HG03575 (cell line): ENCODE results near the gene HPS6.

ENCODE experiments used
- ATAC-seq: cut with Tn5 transposase; IDR thresholded peaks from one replicate; pipeline ENCODE4 v1.9.1; 2021; ENCODE audit not compliant: unreplicated experiment, insufficient number of reproducible peaks, low FRiP score; ENCODE audit errors: extremely low read depth

Gene HPS6

DNA sequence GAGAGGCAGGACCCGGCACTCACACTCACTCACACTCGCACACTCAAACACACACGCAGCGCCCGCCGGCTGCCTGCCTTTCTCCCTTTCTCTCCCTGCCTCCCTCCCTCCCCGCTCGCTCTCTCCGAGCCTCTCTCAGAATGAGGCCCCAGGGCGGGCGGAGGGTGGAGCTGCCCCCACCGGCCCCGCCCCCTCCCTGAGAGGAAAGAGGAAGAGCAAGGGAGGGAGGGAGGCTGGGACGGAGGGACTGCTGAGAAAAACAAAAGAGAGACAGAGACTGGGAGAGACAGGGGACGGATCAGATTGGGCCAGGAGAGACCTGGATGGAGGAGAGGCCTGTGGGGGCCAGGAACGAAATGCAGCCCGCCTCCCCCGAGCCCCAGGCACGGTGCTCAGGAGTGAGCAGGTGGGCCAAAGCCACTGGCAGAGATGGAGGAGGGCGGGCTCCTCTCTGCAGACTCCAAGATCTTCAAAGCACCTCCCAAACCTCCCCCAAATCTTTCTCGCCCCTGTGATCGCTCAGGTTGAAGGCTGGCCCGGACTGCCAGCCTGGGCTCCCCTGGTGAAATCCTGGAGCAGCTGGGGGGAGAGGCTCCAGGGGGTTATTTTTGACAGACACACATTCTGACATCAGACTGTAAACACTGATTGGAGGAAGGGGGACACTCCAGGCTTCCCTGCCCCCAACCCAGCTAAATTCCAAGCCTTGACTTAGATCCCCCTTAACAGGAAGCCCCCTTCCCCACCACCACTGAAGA, 49.9 kb downstream of the HPS6 start:
- no peak for ATAC-seq

DNA sequence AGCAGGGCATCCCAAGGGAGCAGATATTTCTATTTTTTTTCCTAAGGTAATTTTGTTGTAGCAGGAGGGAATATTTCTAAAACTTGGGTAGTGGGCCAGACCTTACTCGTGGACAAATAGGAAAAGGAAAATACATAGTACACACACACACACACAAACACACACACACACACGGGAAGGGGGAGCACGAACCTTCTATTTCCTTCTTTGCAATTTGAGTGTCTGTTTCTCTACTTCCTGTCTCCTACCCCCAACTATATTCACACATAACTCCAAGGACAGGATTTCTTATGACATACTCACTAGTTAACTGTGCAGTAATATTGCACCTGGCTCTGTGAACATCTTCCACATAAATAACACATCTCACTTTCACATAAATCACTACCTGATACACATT, 50.6 kb downstream of the HPS6 start:
- ATAC-seq: no peak

DNA sequence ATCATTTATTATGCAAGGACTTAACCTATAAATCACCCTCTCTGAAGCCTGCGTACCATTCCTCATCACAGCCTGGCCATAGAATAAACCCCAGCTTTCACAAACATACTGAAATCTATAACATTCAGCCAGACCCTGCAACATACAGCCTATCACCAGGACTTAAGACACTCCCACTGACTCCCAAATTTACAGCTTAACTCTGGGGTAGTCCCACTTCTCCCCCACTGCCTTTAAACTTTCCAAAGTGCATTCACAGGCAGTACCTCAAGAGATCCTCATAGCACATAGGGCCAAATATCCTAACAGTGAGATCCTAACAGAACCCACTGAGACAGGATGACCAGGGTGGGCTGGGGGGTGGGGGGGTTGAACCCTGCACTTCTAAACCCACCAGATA, 51.5 kb downstream of the HPS6 start:
- no peak for ATAC-seq
